ENCODE results near the gene CEP43. TPM values are rescaled to one million over a fixed set of nuclear protein-coding genes. Genes with fewer than 3 reads are reported as not detected.

CEP43 gene
- polyA plus RNA-seq, 3 donors from 2014 or later = 4.7 to 9.9 (median 6.9) TPM

GRCh38 chr6:167005350-167006159 lies 6.4 kb downstream of the CEP43 start:
- Mint-ChIP-seq H3K9me3 (no peaks in the 10 kb centered on the region), H3K4me1 (peaks cover 8 to 15% of the 10 kb centered on the region in 2 donors), H3K4me3 (no peak overlapping the region), H3K27ac (no peak overlapping the region), H3K27me3 (ENCODE audit: low read depth in 3 of 3) (peaks cover 0 to 2% (median 0%) of the 10 kb centered on the region in 3 donors), H3K36me3 (peaks cover 13 to 36% (median 23%) of the 10 kb centered on the region in 3 donors)
- no peak for DNase-seq

DNA sequence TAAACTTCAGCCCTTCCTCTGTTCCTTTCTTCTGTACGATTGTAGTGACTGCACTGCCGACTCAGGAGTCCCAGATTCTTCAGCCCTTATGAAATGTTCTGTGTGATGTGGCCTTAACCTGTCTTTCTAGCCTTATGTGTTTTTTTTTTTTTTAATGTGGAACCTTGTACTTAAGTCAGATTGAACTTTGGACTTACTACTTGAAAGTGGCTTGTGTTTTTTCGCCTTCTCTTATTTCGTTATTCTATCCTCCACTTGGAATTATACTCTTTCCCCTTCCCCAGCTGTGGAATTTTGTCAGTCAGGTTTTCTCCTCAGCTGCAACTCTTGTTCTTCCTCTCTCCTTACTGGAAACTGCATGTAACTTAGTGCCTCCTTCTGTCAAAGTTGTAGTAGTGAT lies 8.8 kb downstream of the CEP43 start:
- DNase-seq = no peak
- peaks cover 19 to 49% (median 31%) of the 10 kb centered on the region in 3 donors for H3K36me3 Mint-ChIP-seq
- H3K27ac Mint-ChIP-seq = no peak overlapping the region
- peaks cover 0 to 1% of the 10 kb centered on the region in 2 donors for H3K4me1 Mint-ChIP-seq
- H3K4me3 Mint-ChIP-seq = no peak overlapping the region
- H3K9me3 Mint-ChIP-seq = no peaks in the 10 kb centered on the region
- H3K27me3 Mint-ChIP-seq (ENCODE audit: low read depth in 3 of 3) = peaks cover 0 to 2% (median 0%) of the 10 kb centered on the region in 3 donors

- Mint-ChIP-seq H3K4me3 (no peak overlapping the region), H3K27ac (no peak overlapping the region), H3K27me3 (ENCODE audit: low read depth in 3 of 3) (no peaks in the 10 kb centered on the region), H3K4me1 (no peaks in the 10 kb centered on the region), H3K9me3 (no peaks in the 10 kb centered on the region), H3K36me3 (peaks cover 10 to 44% (median 19%) of the 10 kb centered on the region in 3 donors)
- no peak for DNase-seq
Observed at GRCh38 chr6:167013067-167013466, 13.9 kb downstream of the CEP43 start.

- no peak for DNase-seq
- H3K4me3 Mint-ChIP-seq = no peak overlapping the region
- H3K27ac Mint-ChIP-seq = no peak overlapping the region
- H3K36me3 Mint-ChIP-seq = peaks cover 10 to 42% (median 22%) of the 10 kb centered on the region in 3 donors
- no peaks in the 10 kb centered on the region for H3K4me1 Mint-ChIP-seq
- no peaks in the 10 kb centered on the region for H3K27me3 Mint-ChIP-seq (ENCODE audit: low read depth in 3 of 3)
- no peaks in the 10 kb centered on the region for H3K9me3 Mint-ChIP-seq
Observed at GRCh38 chr6:167013946-167014345, 14.7 kb downstream of the CEP43 start.

- no peaks in the 10 kb centered on the region for H3K4me1 Mint-ChIP-seq
- H3K36me3 Mint-ChIP-seq = peaks cover 10 to 40% (median 27%) of the 10 kb centered on the region in 3 donors
- H3K9me3 Mint-ChIP-seq = no peaks in the 10 kb centered on the region
- H3K4me3 Mint-ChIP-seq = no peak overlapping the region
- H3K27ac Mint-ChIP-seq = peak overlapping the region in 1 of 6 donors; percentile 31
- DNase-seq = no peak
- no peaks in the 10 kb centered on the region for H3K27me3 Mint-ChIP-seq (ENCODE audit: low read depth in 3 of 3)
Observed at GRCh38 chr6:167015302-167015701, 16.1 kb downstream of the CEP43 start.

DNA sequence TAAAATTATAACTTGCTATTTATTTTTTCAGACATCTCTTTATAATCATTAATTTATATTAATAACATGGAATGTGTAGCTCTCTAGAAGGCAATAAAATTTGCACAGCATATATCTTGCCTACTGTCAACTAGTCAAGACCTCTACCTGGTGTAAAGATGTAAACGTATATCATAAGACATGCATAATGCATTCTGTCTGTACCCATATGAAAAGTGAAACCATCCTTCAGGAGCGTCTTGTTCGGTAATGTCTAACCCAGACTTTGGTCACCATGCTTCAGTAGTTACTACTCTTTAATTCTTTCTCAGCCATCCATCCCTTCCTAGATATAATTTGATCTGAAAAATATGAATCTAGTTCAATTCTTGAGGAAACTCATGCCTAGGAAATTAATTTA lies 21.0 kb downstream of the CEP43 start:
- no peak overlapping the region for H3K27ac Mint-ChIP-seq
- no peak overlapping the region for H3K4me3 Mint-ChIP-seq
- H3K36me3 Mint-ChIP-seq = peaks cover 3 to 19% (median 12%) of the 10 kb centered on the region in 3 donors
- no peaks in the 10 kb centered on the region for H3K4me1 Mint-ChIP-seq
- DNase-seq = no peak
- no peaks in the 10 kb centered on the region for H3K27me3 Mint-ChIP-seq (ENCODE audit: low read depth in 3 of 3)
- no peaks in the 10 kb centered on the region for H3K9me3 Mint-ChIP-seq

GRCh38 chr6:167027308-167027707 lies 28.1 kb downstream of the CEP43 start:
- no peak overlapping the region for H3K27ac Mint-ChIP-seq
- no peaks in the 10 kb centered on the region for H3K9me3 Mint-ChIP-seq
- no peaks in the 10 kb centered on the region for H3K27me3 Mint-ChIP-seq (ENCODE audit: low read depth in 3 of 3)
- H3K4me1 Mint-ChIP-seq = no peaks in the 10 kb centered on the region
- peaks cover 35 to 51% (median 39%) of the 10 kb centered on the region in 3 donors for H3K36me3 Mint-ChIP-seq
- DNase-seq = no peak
- no peak overlapping the region for H3K4me3 Mint-ChIP-seq

DNA sequence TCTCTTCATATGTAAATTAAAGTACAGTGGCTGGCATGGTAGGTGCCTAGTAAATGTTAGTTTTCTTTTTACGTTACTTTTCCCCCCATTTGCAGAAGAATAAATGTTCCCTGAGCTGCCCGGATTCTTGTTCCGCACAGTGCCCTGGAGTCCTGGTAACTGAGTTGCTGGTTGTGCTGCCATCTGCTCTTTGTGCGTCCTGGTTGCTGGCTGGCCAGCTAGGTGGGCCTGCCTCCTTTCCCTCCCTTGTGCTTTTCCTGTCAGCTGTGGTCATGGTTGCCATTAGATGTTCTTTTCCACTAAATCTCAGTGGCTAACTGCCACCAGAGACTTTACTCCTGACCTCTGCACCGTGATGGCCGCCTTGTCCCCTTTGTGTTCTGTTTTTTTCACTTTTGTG lies 28.6 kb downstream of the CEP43 start:
- no peak for DNase-seq
- peaks cover 35 to 52% (median 40%) of the 10 kb centered on the region in 3 donors for H3K36me3 Mint-ChIP-seq
- H3K4me1 Mint-ChIP-seq = no peaks in the 10 kb centered on the region
- no peaks in the 10 kb centered on the region for H3K27me3 Mint-ChIP-seq (ENCODE audit: low read depth in 3 of 3)
- no peak overlapping the region for H3K27ac Mint-ChIP-seq
- no peak overlapping the region for H3K4me3 Mint-ChIP-seq
- H3K9me3 Mint-ChIP-seq = no peaks in the 10 kb centered on the region

DNA sequence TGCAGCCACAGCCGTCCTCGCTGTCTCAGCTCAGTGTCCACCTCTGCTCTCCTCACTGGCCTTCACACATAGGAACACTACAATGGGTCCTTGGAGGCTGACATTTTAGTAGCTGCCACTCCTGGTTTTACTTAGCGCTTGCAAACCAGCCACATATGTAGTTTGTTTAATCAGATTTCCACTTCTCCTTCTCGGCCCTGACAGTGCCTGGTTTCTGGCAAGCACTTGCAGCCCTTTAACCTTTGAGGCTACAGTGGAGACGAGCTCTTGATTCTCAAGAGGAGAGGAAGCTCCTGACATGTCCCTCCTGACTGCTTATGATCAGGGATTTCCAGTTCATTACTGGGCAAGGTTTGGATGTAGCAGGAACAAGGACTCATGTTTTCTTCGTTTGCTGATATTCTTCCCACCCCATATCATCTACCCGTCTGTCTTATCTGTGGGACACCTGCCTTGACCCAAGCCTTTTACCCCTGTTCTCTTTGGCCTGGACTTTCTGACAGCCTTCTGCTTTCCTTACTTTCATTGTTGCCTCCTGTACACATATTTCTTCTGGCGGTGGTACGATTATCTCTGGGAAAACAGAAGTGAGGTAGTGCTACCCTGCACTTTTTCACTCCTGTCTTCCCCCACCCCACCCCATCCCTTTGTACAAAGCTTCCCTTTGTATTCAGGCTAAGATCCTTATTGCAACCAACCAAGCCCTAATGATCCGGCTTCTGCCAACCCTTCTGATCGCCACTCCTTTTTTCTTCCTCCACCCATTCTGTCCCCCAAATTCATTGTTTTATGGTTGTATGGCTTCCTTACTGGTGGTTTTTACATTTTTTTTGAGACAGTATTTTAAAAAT lies 31.2 kb downstream of the CEP43 start:
- Mint-ChIP-seq H3K27ac (no peak overlapping the region), H3K27me3 (ENCODE audit: low read depth in 3 of 3) (no peaks in the 10 kb centered on the region), H3K4me1 (no peaks in the 10 kb centered on the region), H3K36me3 (peaks cover 50 to 68% (median 54%) of the 10 kb centered on the region in 3 donors), H3K4me3 (no peak overlapping the region), H3K9me3 (no peaks in the 10 kb centered on the region)
- DNase-seq = no peak

DNA sequence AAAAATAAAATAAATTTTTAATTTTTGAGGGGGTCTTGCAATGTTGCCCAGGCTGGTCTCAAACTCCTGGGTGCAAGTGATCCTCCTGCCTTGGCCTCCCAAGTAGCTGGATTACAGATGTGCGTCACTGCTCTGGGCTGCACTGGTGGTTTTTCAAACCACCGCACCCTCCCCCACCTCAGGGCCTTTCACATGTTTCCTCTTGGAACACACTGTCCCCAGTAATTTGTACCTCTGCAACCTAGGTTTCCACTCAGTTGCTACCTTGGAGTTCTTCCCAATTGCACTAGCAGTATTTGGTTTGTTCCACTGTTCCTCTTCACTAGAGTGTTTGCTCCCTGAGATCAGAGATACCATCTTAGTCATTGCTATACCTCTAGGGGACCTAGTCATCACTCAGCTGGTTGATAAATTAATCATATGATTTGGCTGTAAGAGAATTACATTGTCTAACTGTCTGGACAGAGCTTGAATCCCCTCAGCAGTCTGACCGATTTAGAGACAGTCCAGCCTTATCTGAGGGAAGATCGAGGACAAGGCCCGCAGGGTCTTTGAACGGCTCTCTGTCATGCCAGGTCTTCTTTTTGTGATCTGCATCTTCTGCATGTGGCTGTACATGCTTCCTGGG lies 32.0 kb downstream of the CEP43 start:
- no peaks in the 10 kb centered on the region for H3K9me3 Mint-ChIP-seq
- no peaks in the 10 kb centered on the region for H3K4me1 Mint-ChIP-seq
- no peak for DNase-seq
- H3K36me3 Mint-ChIP-seq = peaks cover 50 to 71% (median 54%) of the 10 kb centered on the region in 3 donors
- peak overlapping the region in 1 of 6 donors; percentile 57 for H3K27ac Mint-ChIP-seq
- no peaks in the 10 kb centered on the region for H3K27me3 Mint-ChIP-seq (ENCODE audit: low read depth in 3 of 3)
- H3K4me3 Mint-ChIP-seq = no peak overlapping the region

DNA sequence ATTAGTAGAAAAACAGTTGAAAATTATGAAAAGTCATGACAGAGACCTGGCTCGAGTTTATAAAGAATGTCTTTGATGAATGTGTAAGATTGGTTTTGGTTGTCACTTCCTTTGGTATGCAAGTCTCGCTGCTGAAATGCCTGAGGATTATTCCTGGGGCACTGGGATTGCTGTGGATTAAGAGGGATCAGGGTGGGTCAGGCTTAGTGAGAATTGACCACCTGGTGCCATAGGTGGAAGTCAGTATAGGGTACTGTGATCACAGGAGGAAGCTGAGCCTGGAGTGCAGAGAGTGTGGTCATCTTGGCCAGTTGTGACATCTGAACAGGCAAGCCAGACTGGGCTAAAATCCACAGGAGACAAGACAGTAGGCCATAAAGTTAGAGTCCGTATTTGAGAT lies 34.9 kb downstream of the CEP43 start:
- no peak for DNase-seq

GRCh38 chr6:167037762-167038161 lies 38.6 kb downstream of the CEP43 start:
- no peak for DNase-seq
- H3K4me3 Mint-ChIP-seq = no peak overlapping the region
- peaks cover 19 to 51% (median 24%) of the 10 kb centered on the region in 3 donors for H3K36me3 Mint-ChIP-seq
- no peaks in the 10 kb centered on the region for H3K27me3 Mint-ChIP-seq (ENCODE audit: low read depth in 3 of 3)
- peaks cover 14 to 16% of the 10 kb centered on the region in 2 donors for H3K4me1 Mint-ChIP-seq
- no peak overlapping the region for H3K27ac Mint-ChIP-seq
- no peaks in the 10 kb centered on the region for H3K9me3 Mint-ChIP-seq

More for the DNA sequence above, 34.9 kb downstream of the CEP43 start:
- Mint-ChIP-seq H3K36me3 (peaks cover 39 to 61% (median 39%) of the 10 kb centered on the region in 3 donors), H3K27ac (peak overlapping the region in 1 of 6 donors; percentile 29), H3K9me3 (no peaks in the 10 kb centered on the region), H3K27me3 (ENCODE audit: low read depth in 3 of 3) (no peaks in the 10 kb centered on the region), H3K4me3 (no peak overlapping the region), H3K4me1 (no peaks in the 10 kb centered on the region)

GRCh38 chr6:167044696-167045095 lies 45.5 kb downstream of the CEP43 start:
- no peak overlapping the region for H3K4me3 Mint-ChIP-seq
- H3K27ac Mint-ChIP-seq = peak overlapping the region in 1 of 6 donors; percentile 19
- peaks cover 24 to 31% of the 10 kb centered on the region in 2 donors for H3K4me1 Mint-ChIP-seq
- DNase-seq = no peak
- H3K9me3 Mint-ChIP-seq = no peaks in the 10 kb centered on the region
- peaks cover 0 to 15% (median 9%) of the 10 kb centered on the region in 3 donors for H3K36me3 Mint-ChIP-seq
- H3K27me3 Mint-ChIP-seq (ENCODE audit: low read depth in 3 of 3) = no peaks in the 10 kb centered on the region
